HEK293T (cell line): ENCODE data around the gene NUDT5.

Experiments used
- ARNT ChIP-seq: fragments of 450-650 bp; IDR thresholded peaks from 2 replicates; pipeline ENCODE4 v1.6.1; 2017; ENCODE audit warnings: mild to moderate bottlenecking
- CTBP1 ChIP-seq: fragments of 450-650 bp; IDR thresholded peaks from 2 replicates; pipeline ENCODE4 v1.6.1; 2016; ENCODE audit warnings: borderline replicate concordance

DNA sequence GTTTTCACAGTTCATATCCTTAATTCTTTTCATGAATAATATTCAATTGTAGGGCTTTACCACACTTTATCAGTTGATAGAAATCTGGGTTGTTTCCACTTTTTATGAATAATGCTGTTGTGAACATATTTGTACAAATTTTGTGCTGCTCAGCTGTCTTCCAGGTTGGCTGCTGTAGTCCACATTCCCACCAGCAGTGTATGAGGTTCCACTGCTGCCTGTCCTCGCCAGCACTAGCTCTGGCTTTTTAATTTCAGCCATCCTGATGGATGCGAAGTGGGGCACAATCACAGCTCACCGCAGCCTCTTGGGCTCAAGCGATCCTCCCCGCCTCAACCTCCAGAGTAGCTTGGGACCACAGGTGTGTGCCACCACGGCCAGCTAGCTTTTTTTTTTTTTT lies 32.8 kb downstream of the NUDT5 start:
- no peak for TF ChIP-seq ARNT
- no peak for TF ChIP-seq CTBP1
